Right lobe of liver (tissue), 6 donors: ENCODE results near the gene STRBP. TPM values are rescaled to one million over a fixed set of nuclear protein-coding genes. Genes with fewer than 3 reads are reported as not detected.

Source experiments
- ATAC-seq, 4 donors: fragments of 200-7000 bp; cut with Tn5 transposase; one replicate each; pipeline ENCODE4 v1.9.1; 2020; ENCODE audit warnings: mild to moderate bottlenecking in 4 of 4, moderate library complexity in 4 of 4
- DNase-seq, 3 donors: peaks; one replicate each; pipeline ENCODE4 v3.0.0-alpha.2; 2020
- H3K27ac ChIP-seq, 3 donors: fragments of 200-600 bp; one replicate each; pipeline ENCODE4 v1.8.0; 2022
- H3K27me3 ChIP-seq, 2 donors: fragments of 200-600 bp; one replicate each; pipeline ENCODE4 v1.8.0; 2022
- H3K36me3 ChIP-seq, 4 donors: fragments of 200-600 bp; sonication (generic) in 1 of 4; one replicate each; pipeline versions ENCODE4 v1.5.1 to v1.8.0; 2017 to 2022; ENCODE audit warnings: control low read depth in 1 of 4
- H3K4me1 ChIP-seq, 4 donors: fragments of 200-600 bp; sonication (generic) in 1 of 4; one replicate each; pipeline versions ENCODE4 v1.5.1 to v1.8.0; 2017 to 2022; ENCODE audit warnings: control low read depth in 1 of 4
- H3K4me3 ChIP-seq, 3 donors: fragments of 200-600 bp; one replicate each; pipeline ENCODE4 v1.8.0; 2022
- H3K9me3 ChIP-seq, 4 donors: fragments of 200-600 bp; sonication (generic) in 1 of 4; one replicate each; pipeline versions ENCODE4 v1.5.1 to v1.8.0; 2017 to 2022; ENCODE audit warnings: control low read depth in 1 of 4
- CTCF ChIP-seq, 4 donors: fragments of 200-600 bp in 3 of 4; fragments of 450-650 bp in 1 of 4; IDR thresholded peaks; one replicate each; pipeline versions ENCODE4 v1.5.1 to v1.8.0; 2016 to 2022; ENCODE audit warnings: antibody characterized with exemption in 4 of 4, mild to moderate bottlenecking in 2 of 4
- POLR2A ChIP-seq: fragments of 450-650 bp; IDR thresholded peaks from one replicate; pipeline ENCODE4 v1.6.1; 2017; ENCODE audit warnings: antibody characterized with exemption, mild to moderate bottlenecking
- WGBS: methylation state at CpG from one replicate; pipeline ENCODE4 v1.1.6; 2018; ENCODE audit warnings: low coverage, low lambda C conversion rate; ENCODE audit not compliant: insufficient coverage; ENCODE audit errors: missing lambda C conversion rate; 5-methylcytosine and 5-hydroxymethylcytosine counted together
- intact Hi-C, 2 donors: fragments of 100-400 bp; cut with DNase I; formaldehyde crosslinking; loops; one replicate each; pipeline versions ENCODE4 v1.11.2 to v1.14.1; 2022
- total RNA-seq, 6 experiments: library from RNA; depleted of rRNA in 2 of 6; stranded (reverse); fragments of >200 nt in 2 of 6; fragmentation: NEBNext Ultra II Directional in 3 of 6; extraction: Animal tissue kit (Norgen Biotek cat#: 25700) in 3 of 6; gene quantifications; one replicate each; pipeline versions ENCODE4 v1.1.0 to v1.2.4, GENCODE V29; 2016 to 2023
- donor health status: DM: no; HTN: yes; CAD: no.
- donor health status: DM: no; HTN: no; CAD: no.
- donor health status: DM: no; HTN: no; CAD: no.
- donor health status: DM: no; HTN: yes; CAD: no.
- donor health status: DM: no; HTN: yes; CAD: no.

The STRBP gene
- total RNA-seq, 6 experiments from 2014 or later = 5.3 to 10.2 (median 8.3) TPM

- DNase-seq (no peak), ATAC-seq (no peak)
- no peaks in the 10 kb centered on the region for H3K36me3 ChIP-seq
- no peak for TF ChIP-seq CTCF (IDR thresholded peaks at IDR 0.05)
- TF ChIP-seq POLR2A = no peak
- no peaks in the 10 kb centered on the region for H3K27me3 ChIP-seq
- intact Hi-C loops = no loop called here
- no peak overlapping the region for H3K4me3 ChIP-seq
- H3K27ac ChIP-seq = no peak overlapping the region
- H3K9me3 ChIP-seq = no peaks in the 10 kb centered on the region
- no peaks in the 10 kb centered on the region for H3K4me1 ChIP-seq
- WGBS = 96% methylated on average over 3 of the region's 3 CpGs
These were observed 5.2 kb downstream of the STRBP start for GRCh38 chr9:123263227-123263626.

GRCh38 chr9:123262338-123262737 is 6.0 kb downstream of the STRBP start:
- Histone ChIP-seq H3K4me3 (no peak overlapping the region), H3K36me3 (no peaks in the 10 kb centered on the region), H3K4me1 (no peaks in the 10 kb centered on the region), H3K27me3 (no peaks in the 10 kb centered on the region), H3K27ac (no peak overlapping the region), H3K9me3 (no peaks in the 10 kb centered on the region)
- DNase-seq (no peak), ATAC-seq (no peak)
- no peak for TF ChIP-seq CTCF (IDR thresholded peaks at IDR 0.05)
- no peak for TF ChIP-seq POLR2A
- intact Hi-C loops = no loop called here
- 91% methylated on average over 1 of the region's 1 CpG for WGBS

- H3K27ac ChIP-seq = no peak overlapping the region
- ATAC-seq = no peak
- no peak overlapping the region for H3K4me3 ChIP-seq
- no peaks in the 10 kb centered on the region for H3K9me3 ChIP-seq
- intact Hi-C loops = no loop called here
- TF ChIP-seq POLR2A = no peak
- no peak for TF ChIP-seq CTCF (IDR thresholded peaks at IDR 0.05)
- WGBS = 74% methylated on average over 3 of the region's 3 CpGs
- no peaks in the 10 kb centered on the region for H3K36me3 ChIP-seq
- no peaks in the 10 kb centered on the region for H3K4me1 ChIP-seq
- DNase-seq = no peak
- no peaks in the 10 kb centered on the region for H3K27me3 ChIP-seq
These were observed 7.2 kb downstream of the STRBP start for GRCh38 chr9:123261006-123261677.

- no peak for DNase-seq
- no peak overlapping the region for H3K27ac ChIP-seq
These were observed 8.0 kb downstream of the STRBP start for GRCh38 chr9:123260340-123260739.

More at GRCh38 chr9:123260340-123260739, 8.0 kb downstream of the STRBP start:
- WGBS = 92% methylated on average over 2 of the region's 2 CpGs
- intact Hi-C loops = no loop called here
- H3K36me3 ChIP-seq = no peaks in the 10 kb centered on the region
- no peaks in the 10 kb centered on the region for H3K9me3 ChIP-seq
- ATAC-seq = no peak
- TF ChIP-seq POLR2A = no peak
- TF ChIP-seq CTCF (IDR thresholded peaks at IDR 0.05) = no peak
- H3K4me1 ChIP-seq = no peaks in the 10 kb centered on the region
- H3K4me3 ChIP-seq = no peak overlapping the region
- H3K27me3 ChIP-seq = no peaks in the 10 kb centered on the region
